Activated T-helper 1 cell treated with anti-CD3 and anti-CD28 coated beads, Interleukin-12 subunit alpha, Interleukin-12 subunit beta, Interleukin-2, Interleukin-4 antibody, amounts not matched to agents 30 ng/mL and 10 ng/mL and 1 ng/mL, durations not matched to agents 14 hours and 24 hours and 36 hours (primary cell): ENCODE results near the gene MTMR10. TPM values are rescaled to one million over a fixed set of nuclear protein-coding genes. Genes with fewer than 3 reads are reported as not detected.
A peak's percentile ranks its signal among the peaks of the same experiment; 100 is the strongest.

Experiments used
- DNase-seq: peaks from one replicate; pipeline ENCODE4 v3.0.0; 2021; ENCODE audit warnings: low spot score
- H3K27ac Mint-ChIP-seq: one replicate; pipeline ENCODE4 v1.8.0; 2021; ENCODE audit warnings: mild to moderate bottlenecking, mixed read lengths
- H3K27me3 Mint-ChIP-seq: one replicate; pipeline ENCODE4 v1.8.0; 2022; ENCODE audit warnings: mild to moderate bottlenecking, moderate library complexity, mixed read lengths; ENCODE audit not compliant: insufficient read depth
- H3K36me3 Mint-ChIP-seq: one replicate; pipeline ENCODE4 v1.8.0; 2021; ENCODE audit warnings: low read depth, mixed read lengths
- H3K4me1 Mint-ChIP-seq: one replicate; pipeline ENCODE4 v1.8.0; 2021; ENCODE audit warnings: low read depth, mixed read lengths
- H3K4me3 Mint-ChIP-seq: one replicate; pipeline ENCODE4 v1.8.0; 2021; ENCODE audit warnings: mild to moderate bottlenecking, moderate library complexity, mixed read lengths
- H3K9me3 Mint-ChIP-seq: one replicate; pipeline ENCODE4 v1.8.0; 2021; ENCODE audit warnings: mixed read lengths
- intact Hi-C: fragments of 100-400 bp; cut with micrococcal nuclease; formaldehyde crosslinking; loops from one replicate; pipeline ENCODE4 v1.15.1; 2024
- total RNA-seq: library from RNA; stranded (reverse); gene quantifications from 2 replicates; pipeline ENCODE4 v1.2.3, GENCODE V29; 2022

The MTMR10 gene
- total RNA-seq, 1 donor from 2014 or later, result 13.4 TPM

DNA sequence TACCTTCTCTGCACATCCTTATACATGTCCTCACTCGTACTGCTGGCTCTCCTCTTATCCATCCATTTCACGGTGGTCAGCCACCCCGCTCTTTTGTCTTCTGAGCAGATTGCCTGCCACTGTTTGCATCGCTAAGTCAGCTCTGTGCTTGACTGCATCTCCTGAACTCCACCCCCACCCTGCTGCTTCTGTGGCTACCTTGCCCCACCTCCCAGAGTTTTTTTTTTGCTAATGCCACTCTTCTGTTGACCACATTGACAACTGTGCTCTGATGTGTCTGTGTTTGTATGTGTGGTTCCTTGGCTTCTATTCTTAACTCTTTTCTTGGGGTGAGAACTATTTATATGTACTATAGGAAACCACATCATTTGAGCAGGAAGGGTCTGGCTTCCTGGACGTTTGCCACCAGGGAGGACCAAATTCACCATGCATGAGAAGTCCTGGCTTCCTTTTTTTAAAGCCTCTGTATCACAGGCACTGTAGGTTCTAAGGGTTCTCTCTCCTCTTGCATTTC lies 12.8 kb upstream of the MTMR10 start:
- no peaks in the 10 kb centered on the region for H3K36me3 Mint-ChIP-seq
- intact Hi-C loops, result no loop called here
- no peak for DNase-seq
- H3K27me3 Mint-ChIP-seq, result peaks cover 45% of the 10 kb centered on the region
- H3K4me1 Mint-ChIP-seq, result peaks cover 17% of the 10 kb centered on the region
- H3K27ac Mint-ChIP-seq, result no peak overlapping the region
- H3K4me3 Mint-ChIP-seq, result peak overlapping the region; percentile 37
- H3K9me3 Mint-ChIP-seq, result no peaks in the 10 kb centered on the region

- Mint-ChIP-seq H3K4me1 (peaks cover 17% of the 10 kb centered on the region), H3K4me3 (no peak overlapping the region), H3K27ac (no peak overlapping the region), H3K9me3 (no peaks in the 10 kb centered on the region), H3K36me3 (no peaks in the 10 kb centered on the region), H3K27me3 (peaks cover 42% of the 10 kb centered on the region)
- DNase-seq, result no peak
- intact Hi-C loops, result no loop called here
These were observed 10.3 kb upstream of the MTMR10 start for GRCh38 chr15:31001702-31002101.

- intact Hi-C loops, result no loop called here
- Mint-ChIP-seq H3K36me3 (no peaks in the 10 kb centered on the region), H3K27me3 (peaks cover 35% of the 10 kb centered on the region), H3K4me1 (peaks cover 8% of the 10 kb centered on the region), H3K9me3 (no peaks in the 10 kb centered on the region), H3K27ac (no peak overlapping the region), H3K4me3 (no peak overlapping the region)
- no peak for DNase-seq
These were observed 8.3 kb upstream of the MTMR10 start for GRCh38 chr15:30999729-31000128.

DNA sequence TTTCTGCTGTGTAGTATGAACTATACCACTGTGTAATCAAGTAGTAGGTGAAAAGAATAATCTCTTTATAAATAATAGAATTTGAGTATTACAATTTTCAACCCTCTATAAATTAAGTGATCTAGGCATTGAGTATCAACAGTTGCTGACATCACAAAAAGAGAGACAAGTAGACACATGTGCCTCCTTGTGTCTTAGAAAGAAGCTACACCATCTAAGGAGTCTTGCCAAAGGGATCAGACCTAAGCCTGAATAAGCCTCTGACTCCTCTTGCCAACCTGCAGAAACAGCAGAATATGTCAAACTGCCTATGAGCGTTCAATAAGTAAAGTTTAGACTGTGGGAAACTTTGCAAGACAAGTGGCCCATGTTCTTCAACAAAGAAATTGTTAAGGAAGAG lies 5.8 kb upstream of the MTMR10 start:
- Mint-ChIP-seq H3K27ac (no peak overlapping the region), H3K4me3 (no peak overlapping the region), H3K27me3 (peaks cover 25% of the 10 kb centered on the region), H3K9me3 (no peaks in the 10 kb centered on the region), H3K4me1 (peaks cover 4% of the 10 kb centered on the region), H3K36me3 (no peaks in the 10 kb centered on the region)
- DNase-seq, result no peak
- intact Hi-C loops, result loop anchor here (1.0 kb wide), 1 partner anchor 8 kb away; no protein-coding TSS in a partner anchor

DNA sequence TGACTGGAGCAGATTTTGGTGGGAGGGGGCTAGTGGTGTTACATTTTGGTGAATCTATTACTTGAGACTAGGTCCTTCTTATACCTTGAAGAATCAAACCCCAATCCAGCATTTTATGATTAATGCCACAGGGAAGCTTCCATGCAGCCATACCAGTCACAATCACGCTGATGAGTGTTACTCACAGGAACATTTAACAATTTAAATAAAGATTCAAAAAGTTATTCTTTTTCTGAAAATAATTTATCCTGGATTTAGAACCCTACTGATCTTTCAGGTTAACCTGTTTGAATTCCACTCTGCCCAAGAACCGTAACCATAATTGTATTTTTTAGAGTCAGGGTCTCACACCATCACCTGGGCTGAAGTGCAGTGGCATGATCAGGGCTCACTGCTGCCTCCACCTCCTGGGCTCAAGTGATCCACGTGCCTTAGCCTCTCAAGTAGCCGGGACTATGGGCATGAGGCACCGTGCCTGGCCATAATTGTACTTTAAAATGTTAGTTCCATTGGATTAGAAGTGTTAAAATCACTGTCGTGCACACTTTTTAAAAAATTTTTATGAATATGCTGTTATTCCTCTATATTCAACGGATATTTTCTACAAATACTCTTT lies 929 bp upstream of the MTMR10 start:
- peaks cover 4% of the 10 kb centered on the region for H3K27me3 Mint-ChIP-seq
- no peaks in the 10 kb centered on the region for H3K9me3 Mint-ChIP-seq
- no peak for DNase-seq
- intact Hi-C loops, result loop anchor here (5.0 kb wide), 4 partner anchors 135 to 445 kb away; partner anchors contain the start of gene KLF13
- H3K27ac Mint-ChIP-seq, result peak overlapping the region; percentile 78
- H3K36me3 Mint-ChIP-seq, result peaks cover 3% of the 10 kb centered on the region
- peaks cover 26% of the 10 kb centered on the region for H3K4me1 Mint-ChIP-seq
- H3K4me3 Mint-ChIP-seq, result peak overlapping the region; percentile 84

- H3K36me3 Mint-ChIP-seq, result peaks cover 3% of the 10 kb centered on the region
- H3K9me3 Mint-ChIP-seq, result no peaks in the 10 kb centered on the region
- no peak for DNase-seq
- peak overlapping the region; percentile 85 for H3K27ac Mint-ChIP-seq
- intact Hi-C loops, result loop anchor here (1.0 to 5.0 kb wide), 5 partner anchors 87 to 447 kb away; partner anchors contain the start of genes FAN1 and KLF13
- peak overlapping the region; percentile 93 for H3K4me3 Mint-ChIP-seq
- peaks cover 26% of the 10 kb centered on the region for H3K4me1 Mint-ChIP-seq
- H3K27me3 Mint-ChIP-seq, result no peaks in the 10 kb centered on the region
These were observed 778 bp downstream of the MTMR10 start for GRCh38 chr15:30990446-30991254.

- Mint-ChIP-seq H3K4me1 (peaks cover 29% of the 10 kb centered on the region), H3K4me3 (peak overlapping the region; percentile 93), H3K27ac (no peak overlapping the region), H3K27me3 (no peaks in the 10 kb centered on the region), H3K9me3 (no peaks in the 10 kb centered on the region), H3K36me3 (peaks cover 6% of the 10 kb centered on the region)
- intact Hi-C loops, result loop anchor here (5.0 kb wide), 4 partner anchors 137 to 447 kb away; partner anchors contain the start of gene KLF13
- DNase-seq, result no peak
These were observed 1.4 kb downstream of the MTMR10 start for GRCh38 chr15:30990036-30990435.

GRCh38 chr15:30985081-30985531 lies 6.3 kb downstream of the MTMR10 start:
- H3K27me3 Mint-ChIP-seq, result no peaks in the 10 kb centered on the region
- intact Hi-C loops, result no loop called here
- peaks cover 27% of the 10 kb centered on the region for H3K4me1 Mint-ChIP-seq
- H3K27ac Mint-ChIP-seq, result no peak overlapping the region
- H3K36me3 Mint-ChIP-seq, result peaks cover 19% of the 10 kb centered on the region
- no peak overlapping the region for H3K4me3 Mint-ChIP-seq
- DNase-seq, result no peak
- no peaks in the 10 kb centered on the region for H3K9me3 Mint-ChIP-seq

DNA sequence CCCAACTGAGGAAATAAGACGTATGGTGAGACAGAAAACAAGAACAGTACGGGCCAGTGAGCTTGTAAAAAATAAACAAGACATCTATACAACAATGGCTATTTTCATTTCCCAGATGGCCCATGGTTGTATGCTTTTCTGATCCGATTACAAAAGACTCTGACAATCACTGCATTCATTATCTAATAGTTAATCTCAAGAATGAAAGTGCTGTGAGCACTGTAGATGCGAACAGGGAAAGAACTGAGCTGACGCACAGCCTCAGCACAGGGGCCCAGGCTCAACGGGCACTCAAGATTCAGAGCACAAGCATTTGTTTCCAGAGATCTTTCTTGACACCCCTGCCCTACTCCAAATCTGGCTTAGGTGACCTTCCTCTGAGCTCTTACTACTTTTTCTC lies 6.9 kb downstream of the MTMR10 start:
- Mint-ChIP-seq H3K27me3 (no peaks in the 10 kb centered on the region), H3K27ac (no peak overlapping the region), H3K9me3 (no peaks in the 10 kb centered on the region), H3K4me3 (no peak overlapping the region), H3K36me3 (peaks cover 21% of the 10 kb centered on the region), H3K4me1 (peaks cover 28% of the 10 kb centered on the region)
- no peak for DNase-seq
- intact Hi-C loops, result no loop called here

DNA sequence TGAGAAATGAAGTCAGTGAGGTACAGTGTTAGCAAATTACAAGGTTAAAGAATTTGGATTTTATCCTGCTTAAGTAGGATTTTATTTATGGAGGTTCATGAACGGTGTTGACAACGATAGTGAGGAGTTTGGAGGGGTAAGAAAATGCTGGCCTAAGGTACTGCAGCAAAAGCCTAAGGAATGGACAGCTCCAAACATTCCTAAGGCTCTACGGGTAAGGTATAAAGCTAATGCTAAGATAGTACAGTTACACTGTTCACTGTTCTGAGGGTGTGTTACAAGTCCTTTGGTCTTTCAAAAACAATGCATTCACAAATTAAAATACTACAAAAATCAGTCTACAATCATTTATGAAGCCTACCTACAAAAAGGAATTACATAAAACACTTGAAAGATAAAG lies 7.3 kb downstream of the MTMR10 start:
- H3K4me3 Mint-ChIP-seq, result no peak overlapping the region
- H3K9me3 Mint-ChIP-seq, result no peaks in the 10 kb centered on the region
- H3K36me3 Mint-ChIP-seq, result peaks cover 24% of the 10 kb centered on the region
- no peaks in the 10 kb centered on the region for H3K27me3 Mint-ChIP-seq
- no peak overlapping the region for H3K27ac Mint-ChIP-seq
- intact Hi-C loops, result no loop called here
- DNase-seq, result no peak
- H3K4me1 Mint-ChIP-seq, result peaks cover 32% of the 10 kb centered on the region

- Mint-ChIP-seq H3K27me3 (no peaks in the 10 kb centered on the region), H3K9me3 (no peaks in the 10 kb centered on the region), H3K36me3 (peaks cover 20% of the 10 kb centered on the region), H3K27ac (no peak overlapping the region), H3K4me3 (no peak overlapping the region), H3K4me1 (peaks cover 21% of the 10 kb centered on the region)
- intact Hi-C loops, result no loop called here
- no peak for DNase-seq
These were observed 12.0 kb downstream of the MTMR10 start for GRCh38 chr15:30979457-30979856.

DNA sequence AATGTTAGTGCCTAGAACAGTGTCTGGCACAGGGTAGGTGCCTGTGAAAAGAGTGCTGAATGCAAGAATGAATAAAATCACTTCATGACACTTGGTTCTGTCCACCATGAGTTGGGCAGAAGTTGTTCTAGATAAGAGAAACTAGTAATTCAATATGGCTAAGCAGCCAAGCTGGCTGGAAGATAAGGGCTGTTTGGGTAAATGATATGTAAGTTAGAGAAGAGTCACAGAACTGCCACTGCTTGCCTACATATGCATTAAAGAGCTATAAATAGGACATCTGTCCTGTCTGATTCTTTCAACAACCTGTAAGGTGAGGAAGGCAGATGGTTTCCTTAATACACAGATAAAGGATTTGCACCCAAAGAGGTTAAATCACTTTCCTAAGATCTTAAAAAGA lies 13.1 kb downstream of the MTMR10 start:
- intact Hi-C loops, result no loop called here
- H3K27ac Mint-ChIP-seq, result no peak overlapping the region

GRCh38 chr15:30974112-30974511 lies 17.3 kb downstream of the MTMR10 start:
- no peaks in the 10 kb centered on the region for H3K27me3 Mint-ChIP-seq
- intact Hi-C loops, result no loop called here
- H3K4me1 Mint-ChIP-seq, result peaks cover 24% of the 10 kb centered on the region
- DNase-seq, result no peak
- H3K9me3 Mint-ChIP-seq, result no peaks in the 10 kb centered on the region
- no peak overlapping the region for H3K27ac Mint-ChIP-seq
- no peak overlapping the region for H3K4me3 Mint-ChIP-seq
- H3K36me3 Mint-ChIP-seq, result peaks cover 21% of the 10 kb centered on the region

More for the DNA sequence above, 13.1 kb downstream of the MTMR10 start:
- DNase-seq, result no peak
- Mint-ChIP-seq H3K4me3 (no peak overlapping the region), H3K4me1 (peaks cover 14% of the 10 kb centered on the region), H3K36me3 (peaks cover 20% of the 10 kb centered on the region), H3K9me3 (no peaks in the 10 kb centered on the region), H3K27me3 (no peaks in the 10 kb centered on the region)
